OCI-LY1 (cell line): Measurements from ENCODE around the gene P2RX6.

ENCODE experiments used
- CTCF ChIP-seq: fragments of 200-600 bp; sonication (generic), shearing (Covaris generic); IDR thresholded peaks from 2 replicates; pipeline ENCODE4 v1.5.1; 2017; ENCODE audit warnings: mild to moderate bottlenecking, antibody characterized with exemption, low read length, moderate library complexity, mixed read lengths
- EZH2 ChIP-seq: fragments of 200-600 bp; sonication (generic), shearing (Covaris generic); IDR thresholded peaks from 2 replicates; pipeline ENCODE4 v1.8.0; 2017; ENCODE audit warnings: borderline replicate concordance, mixed run types, mild to moderate bottlenecking, antibody characterized with exemption, low read length, moderate library complexity, mixed read lengths

DNA sequence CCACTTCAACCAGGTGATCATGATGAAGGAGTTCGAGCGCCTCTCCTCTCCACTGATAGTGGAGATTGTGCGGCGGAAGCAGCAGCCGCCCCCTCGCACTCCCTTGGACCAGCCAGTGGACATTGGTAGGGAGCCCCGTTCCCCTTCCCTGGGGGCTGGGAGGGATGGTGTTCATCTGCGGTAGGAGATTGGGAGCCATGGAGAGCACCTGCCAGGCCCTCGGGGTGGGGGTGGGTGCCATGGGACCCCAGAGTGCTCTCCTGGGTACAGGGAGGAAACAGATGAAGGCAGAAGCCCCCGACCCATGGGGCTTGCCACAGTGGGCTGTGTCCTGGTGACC, 20.1 kb upstream of the P2RX6 start:
- TF ChIP-seq CTCF: no peak
- TF ChIP-seq EZH2: no peak
